K562 (cell line): ENCODE results near the gene CCNQ. TPM values are rescaled to one million over a fixed set of nuclear protein-coding genes. Genes with fewer than 3 reads are reported as not detected.

Experiments
- ATAC-seq: fragments of 200-7000 bp; cut with Tn5 transposase; 3 replicates; pipeline ENCODE4 v1.9.1; 2020; ENCODE audit warnings: moderate library complexity
- BruUV-seq: library from RNA; stranded (reverse); fragments of 400-500 nt; replicated peaks from 2 replicates; lab custom pipeline; 2021; lab: Mats Ljungman, UMichigan
- CTCF ChIA-PET: fragments of 300-600 bp; formaldehyde crosslinking; extraction: SDS; loops from one replicate; lab custom pipeline; 2021; ENCODE audit warnings: low intra/inter-chr PET ratio; lab: Yijun Ruan, JAX
- POLR2A ChIA-PET: fragments of 300-600, 350-650 bp; sonication (Branson Sonifier 250); formaldehyde crosslinking; extraction: SDS; loops from one replicate; lab custom pipeline; 2021; ENCODE audit warnings: antibody characterized with exemption, inconsistent platforms; lab: Yijun Ruan, JAX
- DNase-seq, 4 experiments: peaks; one replicate each; pipeline versions ENCODE4 v3.0.0 to v3.0.0-alpha.2; 2011 to 2018; ENCODE audit warnings: low spot score in 3 of 4, mixed read lengths in 3 of 4; ENCODE audit errors: extremely low read depth in 1 of 4
- FAIRE-seq: peaks from 2 replicates; lab custom pipeline; 2011; peaks lifted over from hg19 to GRCh38; lab: Jason Lieb, UNC
- H2AFZ ChIP-seq: 2 replicates; pipeline ENCODE4 v1.6.0; 2011; ENCODE audit warnings: low read depth, low read length, control low read depth, inconsistent platforms
- H3K27ac ChIP-seq: fragments of 200-600 bp; 3 replicates; pipeline ENCODE4 v1.8.0; 2011; ENCODE audit warnings: low read depth, mild to moderate bottlenecking, control low read depth, inconsistent platforms, low read length, moderate library complexity, mixed read lengths; ENCODE audit errors: extremely low read depth
- H3K27me3 ChIP-seq, 2 experiments: fragments of 300-600 bp in 1 of 2; 2 replicates in 1 of 2; 3 replicates in 1 of 2; pipeline versions ENCODE4 v1.6.0 to v1.8.0; 2011; ENCODE audit warnings: inconsistent platforms in 2 of 2, low read length in 2 of 2, mild to moderate bottlenecking in 1 of 2, mixed read lengths in 1 of 2, moderate library complexity in 1 of 2; ENCODE audit not compliant: control insufficient read depth in 2 of 2, insufficient read depth in 2 of 2
- H3K36me3 ChIP-seq: fragments of 300-600 bp; 3 replicates; pipeline ENCODE4 v1.8.0; 2011; ENCODE audit warnings: mild to moderate bottlenecking, low read length, inconsistent platforms; ENCODE audit not compliant: control insufficient read depth, insufficient read depth
- H3K4me1 ChIP-seq, 2 experiments: fragments of 200-600 bp in 1 of 2; replicated peaks in 1 of 2; 2 replicates in 1 of 2; 3 replicates in 1 of 2; pipeline versions ENCODE4 v1.5.1 to v1.8.0; 2011; ENCODE audit warnings: inconsistent platforms in 2 of 2, low read length in 2 of 2, mild to moderate bottlenecking in 1 of 2, mixed read lengths in 1 of 2, moderate library complexity in 1 of 2; ENCODE audit not compliant: control insufficient read depth in 2 of 2, insufficient read depth in 2 of 2
- H3K4me2 ChIP-seq: 2 replicates; pipeline ENCODE4 v1.6.1; 2011; ENCODE audit warnings: low read length, control low read depth, inconsistent platforms, mixed read lengths; ENCODE audit not compliant: insufficient read depth
- H3K4me3 ChIP-seq: fragments of 200-600 bp; sonication (generic), shearing (Covaris generic); 2 replicates; pipeline ENCODE4 v1.5.1; 2016; ENCODE audit warnings: control low read depth, inconsistent platforms
- H3K79me2 ChIP-seq: fragments of 200-600 bp; 3 replicates; pipeline ENCODE4 v1.8.0; 2011; ENCODE audit warnings: low read length, inconsistent platforms; ENCODE audit not compliant: control insufficient read depth, insufficient read depth
- H3K9ac ChIP-seq, 2 experiments: 2 replicates each; pipeline versions ENCODE4 v1.6.0 to v1.6.1; 2011; ENCODE audit warnings: low read depth in 2 of 2, low read length in 2 of 2, control low read depth in 1 of 2, inconsistent platforms in 1 of 2, mild to moderate bottlenecking in 1 of 2, mixed read lengths in 1 of 2; ENCODE audit not compliant: insufficient read depth in 1 of 2
- H3K9me1 ChIP-seq: one replicate; pipeline ENCODE4 v1.6.0; 2011; ENCODE audit warnings: inconsistent platforms, mild to moderate bottlenecking, low read length, moderate library complexity; ENCODE audit not compliant: control insufficient read depth, insufficient read depth
- H3K9me3 ChIP-seq: replicated peaks from 2 replicates; pipeline ENCODE4 v1.5.1; 2011; ENCODE audit warnings: low read depth, low read length, inconsistent platforms; ENCODE audit not compliant: control insufficient read depth, insufficient read depth
- H4K20me1 ChIP-seq: replicated peaks from 2 replicates; pipeline ENCODE4 v1.6.1; 2011; ENCODE audit warnings: low read length, inconsistent platforms, mixed read lengths; ENCODE audit not compliant: control insufficient read depth, insufficient read depth
- BHLHE40 ChIP-seq: IDR thresholded peaks from 2 replicates; pipeline ENCODE4 v1.6.1; 2011; ENCODE audit warnings: low read length, improper control_type of control experiment
- IRF1 ChIP-seq: sonication (generic); formaldehyde crosslinking; IDR thresholded peaks from 2 replicates; pipeline ENCODE4 v1.8.0; 2022; ENCODE audit warnings: missing genetic modification reagents, mild to moderate bottlenecking, borderline replicate concordance
- MEF2D ChIP-seq: conservative IDR thresholded peaks from 2 replicates; pipeline ENCODE4 v1.6.1; 2016; ENCODE audit warnings: low read depth, missing genetic modification characterization, missing compliant biosample characterization
- RREB1 ChIP-seq: fragments of 250-450 bp; sonication (Bioruptor Pico); IDR thresholded peaks from 2 replicates; pipeline ENCODE4 v1.4.0; 2020
- SRSF3 ChIP-seq: fragments of 200-400 bp; formaldehyde crosslinking; IDR thresholded peaks from 2 replicates; pipeline ENCODE4 v1.6.1; 2016; ENCODE audit warnings: mild to moderate bottlenecking, low read length, moderate library complexity; ENCODE audit not compliant: insufficient read depth
- ZBTB11 ChIP-seq, 3 experiments: fragments of 200-800 bp in 1 of 3; fragments of 250-450 bp in 1 of 3; fragments of 450-650 bp in 1 of 3; sonication (Bioruptor Pico) in 1 of 3; sonication (Bioruptor generic) in 1 of 3; formaldehyde crosslinking in 1 of 3; IDR thresholded peaks; 2 replicates each; pipeline versions ENCODE4 v1.6.1 to v1.8.0; 2016 to 2022; ENCODE audit warnings: mild to moderate bottlenecking in 2 of 3, missing genetic modification characterization in 2 of 3, missing compliant biosample characterization in 1 of 3, moderate library complexity in 1 of 3
- WGBS: fragments of 100-300 bp; shearing (Covaris generic); methylation state at CpG from one replicate; pipeline ENCODE4 v1.1.6; 2016; ENCODE audit warnings: low coverage, mixed read lengths; ENCODE audit not compliant: insufficient coverage; ENCODE audit errors: missing lambda C conversion rate; 5-methylcytosine and 5-hydroxymethylcytosine counted together
- in situ Hi-C: fragments of 300-500 bp; cut with MboI; formaldehyde crosslinking; loops from 4 replicates; pipeline ENCODE4 v1.15.0; 2018; ENCODE audit warnings: inconsistent platforms, mixed read lengths
- intact Hi-C: fragments of 100-400 bp; cut with micrococcal nuclease; formaldehyde crosslinking; loops from 2 replicates; pipeline ENCODE4 v1.14.2; 2022
- polyA plus RNA-seq, 8 experiments: library from polyadenylated mRNA; depleted of rRNA in 4 of 8; stranded (reverse) in 5 of 8; unstranded in 3 of 8; fragments of >200 nt; fragmentation: Nextera tagmentation in 2 of 8; fragmentation: Illumina TruSeq in 1 of 8; extraction: Ambion mirVana in 2 of 8; extraction: Trizol in 1 of 8; gene quantifications; 2 replicates each; pipeline versions ENCODE4 v1.2.1 to v1.2.3, GENCODE V29; 2011 to 2014; ENCODE audit warnings: inconsistent platforms in 1 of 8, missing spikeins in 1 of 8
- total RNA-seq, 7 experiments: library from RNA; depleted of rRNA in 6 of 7; stranded (reverse); fragments of >200 nt in 6 of 7; fragmentation: Illumina TruSeq in 2 of 7; extraction: Trizol in 2 of 7; gene quantifications; 2 replicates each; pipeline versions ENCODE4 v1.2.1 to v1.2.3, GENCODE V29; 2011 to 2021; ENCODE audit warnings: low replicate concordance in 1 of 7

The CCNQ gene
- total and polyA plus RNA-seq, 9 of the 15 experiments (the other 6 are each of a cell fraction or from before 2014, with no cell fraction given), result 0.92 to 53.8 (median 25.3) TPM

- no peak for TF ChIP-seq RREB1
Measured at GRCh38 chrX:153628665-153629064, 29.7 kb upstream of the CCNQ start (continued).

GRCh38 chrX:153628129-153628528, 29.2 kb upstream of the CCNQ start:
- no peak for FAIRE-seq

More at GRCh38 chrX:153628129-153628528, 29.2 kb upstream of the CCNQ start:
- no peak overlapping the region for H2AFZ ChIP-seq
- no TSS peak for BruUV-seq
- peaks cover 18 to 79% of the 10 kb centered on the region in 2 experiments; a peak in 3 of 5 replicates for H3K27me3 ChIP-seq
- H3K27ac ChIP-seq, result no peak overlapping the region
- ChIA-PET CTCF (no interaction called here), POLR2A (interaction anchor here (0.5 kb wide), 1 partner anchor 8 kb away, joined by 3 read pairs; no protein-coding TSS in a partner anchor)
- ATAC-seq, result no peak
- in situ Hi-C loops, result no loop called here
- peaks cover 0 to 20% of the 10 kb centered on the region in 2 experiments; a peak in 2 of 5 replicates for H3K4me1 ChIP-seq
- intact Hi-C loops, result no loop called here
- H3K4me2 ChIP-seq, result no peak overlapping the region
- H3K9ac ChIP-seq, result no peak overlapping the region; a peak in 1 of 4 replicates
- no peak for DNase-seq
- H4K20me1 ChIP-seq, result peaks cover 5% of the 10 kb centered on the region; the same call in 1 of the 2 replicates
- H3K36me3 ChIP-seq, result no peaks in the 10 kb centered on the region
- TF ChIP-seq MEF2D (tag), result no peak
- TF ChIP-seq SRSF3, result no peak
- TF ChIP-seq BHLHE40, result no peak
- no peak for TF ChIP-seq ZBTB11 (CRISPR knock-in tag; IDR thresholded peaks at IDR 0.05)
- no peak for TF ChIP-seq IRF1
- H3K4me3 ChIP-seq, result no peak overlapping the region
- H3K9me1 ChIP-seq, result no peaks in the 10 kb centered on the region
- H3K79me2 ChIP-seq, result no peaks in the 10 kb centered on the region
- no peaks in the 10 kb centered on the region for H3K9me3 ChIP-seq
- WGBS, result 51% methylated on average over 7 of the region's 8 CpGs
